CD8-positive, alpha-beta memory T cell (primary cell): Measurements from ENCODE around the gene TENM4. TPM values are rescaled to one million over a fixed set of nuclear protein-coding genes. Genes with fewer than 3 reads are reported as not detected.

ENCODE experiments used
- CTCF ChIA-PET: fragments of 350-600 bp; sonication (Branson Sonifier 250); formaldehyde crosslinking; loops from one replicate; lab custom pipeline; 2021; ENCODE audit warnings: antibody characterized with exemption; lab: Charles Lee
- POLR2A ChIA-PET: fragments of 350-600 bp; sonication (Branson Sonifier 250); formaldehyde crosslinking; loops from one replicate; lab custom pipeline; 2021; ENCODE audit warnings: antibody characterized with exemption; lab: Charles Lee
- DNase-seq, 5 donors: peaks; one replicate each; pipeline versions ENCODE4 v3.0.0 to v3.0.0-alpha.2; 2020 to 2022; ENCODE audit warnings: mixed read lengths in 1 of 5
- H3K27ac ChIP-seq: one replicate; pipeline ENCODE4 v1.7.0; 2013; ENCODE audit warnings: low read depth, mild to moderate bottlenecking, low read length, moderate library complexity
- H3K27me3 ChIP-seq: 2 replicates; pipeline ENCODE4 v1.7.0; 2013; ENCODE audit warnings: low read length, mild to moderate bottlenecking; ENCODE audit not compliant: insufficient read depth, poor library complexity, severe bottlenecking
- H3K36me3 ChIP-seq: 2 replicates; pipeline ENCODE4 v1.7.0; 2013; ENCODE audit warnings: mild to moderate bottlenecking, low read length, moderate library complexity; ENCODE audit not compliant: insufficient read depth
- H3K4me1 ChIP-seq: 2 replicates; pipeline ENCODE4 v1.7.0; 2013; ENCODE audit warnings: mild to moderate bottlenecking, low read length, moderate library complexity; ENCODE audit not compliant: insufficient read depth
- H3K4me3 ChIP-seq: 2 replicates; pipeline ENCODE4 v1.7.0; 2013; ENCODE audit warnings: mild to moderate bottlenecking, low read length
- H3K9me3 ChIP-seq: 2 replicates; pipeline ENCODE4 v1.7.0; 2013; ENCODE audit warnings: mild to moderate bottlenecking, low read length
- H3K27ac Mint-ChIP-seq, 8 donors: one replicate each; pipeline ENCODE4 v1.8.0; 2020 to 2021; ENCODE audit warnings: mixed read lengths in 8 of 8, mild to moderate bottlenecking in 6 of 8, inconsistent platforms in 3 of 8, moderate library complexity in 3 of 8
- H3K27me3 Mint-ChIP-seq, 2 donors: one replicate each; pipeline ENCODE4 v1.8.0; 2020 to 2021; ENCODE audit warnings: mixed read lengths in 2 of 2, mild to moderate bottlenecking in 1 of 2, moderate library complexity in 1 of 2
- H3K36me3 Mint-ChIP-seq, 3 donors: one replicate each; pipeline ENCODE4 v1.8.0; 2020 to 2021; ENCODE audit warnings: mixed read lengths in 3 of 3, inconsistent platforms in 1 of 3, mild to moderate bottlenecking in 1 of 3
- H3K4me1 Mint-ChIP-seq, 3 donors: one replicate each; pipeline ENCODE4 v1.8.0; 2020 to 2021; ENCODE audit warnings: mixed read lengths in 3 of 3, inconsistent platforms in 1 of 3, mild to moderate bottlenecking in 1 of 3
- H3K4me3 Mint-ChIP-seq, 7 donors: one replicate each; pipeline ENCODE4 v1.8.0; 2020 to 2021; ENCODE audit warnings: mixed read lengths in 7 of 7, mild to moderate bottlenecking in 6 of 7, moderate library complexity in 4 of 7, inconsistent platforms in 2 of 7
- H3K9me3 Mint-ChIP-seq, 5 donors: one replicate each; pipeline ENCODE4 v1.8.0; 2020 to 2022; ENCODE audit warnings: mixed read lengths in 5 of 5, mild to moderate bottlenecking in 3 of 5, moderate library complexity in 2 of 5, inconsistent platforms in 1 of 5
- polyA plus RNA-seq: library from polyadenylated mRNA; unstranded; fragments of 300-500 nt; fragmentation: Illumina TruSeq; gene quantifications from one replicate; pipeline ENCODE4 v1.2.3, GENCODE V29; 2021
- total RNA-seq, 2 experiments: library from RNA; stranded (reverse); gene quantifications; one replicate each; pipeline ENCODE4 v1.2.3, GENCODE V29; 2021

Gene TENM4
- total and polyA plus RNA-seq, 3 experiments from 2014 or later, result not detected

GRCh38 chr11:78946945-78947902 is 493.6 kb downstream of the TENM4 start:
- Histone ChIP-seq H3K9me3 (no peaks in the 10 kb centered on the region), H3K36me3 (no peaks in the 10 kb centered on the region), H3K4me1 (no peaks in the 10 kb centered on the region), H3K27me3 (no peaks in the 10 kb centered on the region), H3K4me3 (no peak overlapping the region), H3K27ac (no peak overlapping the region)
- no peaks in the 10 kb centered on the region for H3K36me3 Mint-ChIP-seq
- no peaks in the 10 kb centered on the region for H3K4me1 Mint-ChIP-seq
- no peak overlapping the region for H3K4me3 Mint-ChIP-seq
- DNase-seq, result no peak
- POLR2A ChIA-PET, result no interaction called here
- no peak overlapping the region for H3K27ac Mint-ChIP-seq
- H3K9me3 Mint-ChIP-seq, result no peaks in the 10 kb centered on the region
- peaks cover 6 to 7% of the 10 kb centered on the region in 2 donors for H3K27me3 Mint-ChIP-seq
- CTCF ChIA-PET, result no interaction called here

- Mint-ChIP-seq H3K4me3 (no peak overlapping the region), H3K27me3 (peaks cover 4 to 9% of the 10 kb centered on the region in 2 donors), H3K36me3 (no peaks in the 10 kb centered on the region), H3K4me1 (no peaks in the 10 kb centered on the region), H3K27ac (no peak overlapping the region), H3K9me3 (no peaks in the 10 kb centered on the region)
- Histone ChIP-seq H3K27ac (no peak overlapping the region), H3K27me3 (no peaks in the 10 kb centered on the region), H3K4me3 (no peak overlapping the region), H3K36me3 (no peaks in the 10 kb centered on the region), H3K4me1 (no peaks in the 10 kb centered on the region), H3K9me3 (no peaks in the 10 kb centered on the region)
- ChIA-PET POLR2A (no interaction called here), CTCF (no interaction called here)
- DNase-seq, result no peak
These were observed 497.0 kb downstream of the TENM4 start for GRCh38 chr11:78943841-78944240.

- Histone ChIP-seq H3K4me1 (no peaks in the 10 kb centered on the region), H3K4me3 (no peak overlapping the region), H3K27ac (no peak overlapping the region), H3K36me3 (no peaks in the 10 kb centered on the region), H3K27me3 (no peaks in the 10 kb centered on the region), H3K9me3 (no peaks in the 10 kb centered on the region)
- Mint-ChIP-seq H3K4me3 (no peak overlapping the region), H3K9me3 (no peaks in the 10 kb centered on the region), H3K27me3 (peaks cover 4 to 12% of the 10 kb centered on the region in 2 donors), H3K4me1 (no peaks in the 10 kb centered on the region), H3K36me3 (no peaks in the 10 kb centered on the region), H3K27ac (no peak overlapping the region)
- POLR2A ChIA-PET, result no interaction called here
- DNase-seq, result no peak
- CTCF ChIA-PET, result no interaction called here
These were observed 497.7 kb downstream of the TENM4 start for GRCh38 chr11:78943154-78943553.

- no peaks in the 10 kb centered on the region for H3K36me3 ChIP-seq
- H3K4me1 Mint-ChIP-seq, result no peaks in the 10 kb centered on the region
- no peak overlapping the region for H3K27ac ChIP-seq
- no peak overlapping the region for H3K4me3 ChIP-seq
- no peaks in the 10 kb centered on the region for H3K9me3 ChIP-seq
- H3K27me3 Mint-ChIP-seq, result peaks cover 4 to 12% of the 10 kb centered on the region in 2 donors
- H3K9me3 Mint-ChIP-seq, result no peaks in the 10 kb centered on the region
- no peak for DNase-seq
- H3K27me3 ChIP-seq, result no peaks in the 10 kb centered on the region
- ChIA-PET CTCF (no interaction called here), POLR2A (no interaction called here)
- no peak overlapping the region for H3K27ac Mint-ChIP-seq
- no peak overlapping the region for H3K4me3 Mint-ChIP-seq
- no peaks in the 10 kb centered on the region for H3K4me1 ChIP-seq
- H3K36me3 Mint-ChIP-seq, result no peaks in the 10 kb centered on the region
These were observed 499.5 kb downstream of the TENM4 start for GRCh38 chr11:78941226-78941851.

- no peaks in the 10 kb centered on the region for H3K9me3 Mint-ChIP-seq
- Histone ChIP-seq H3K27ac (no peak overlapping the region), H3K4me1 (no peaks in the 10 kb centered on the region), H3K36me3 (no peaks in the 10 kb centered on the region), H3K27me3 (no peaks in the 10 kb centered on the region), H3K9me3 (no peaks in the 10 kb centered on the region), H3K4me3 (no peak overlapping the region)
- ChIA-PET POLR2A (no interaction called here), CTCF (no interaction called here)
- no peak overlapping the region for H3K27ac Mint-ChIP-seq
- no peak for DNase-seq
- no peak overlapping the region for H3K4me3 Mint-ChIP-seq
- peaks cover 4 to 12% of the 10 kb centered on the region in 2 donors for H3K27me3 Mint-ChIP-seq
- H3K4me1 Mint-ChIP-seq, result no peaks in the 10 kb centered on the region
- no peaks in the 10 kb centered on the region for H3K36me3 Mint-ChIP-seq
These were observed 500.2 kb downstream of the TENM4 start for GRCh38 chr11:78940500-78941225.

GRCh38 chr11:78938971-78939370 is 501.9 kb downstream of the TENM4 start:
- no peak overlapping the region for H3K4me3 Mint-ChIP-seq
- peaks cover 4 to 14% of the 10 kb centered on the region in 2 donors for H3K27me3 Mint-ChIP-seq
- no peaks in the 10 kb centered on the region for H3K36me3 Mint-ChIP-seq
- POLR2A ChIA-PET, result no interaction called here
- no peak for DNase-seq
- H3K36me3 ChIP-seq, result no peaks in the 10 kb centered on the region
- H3K4me1 ChIP-seq, result no peaks in the 10 kb centered on the region
- H3K27ac ChIP-seq, result no peak overlapping the region
- H3K27me3 ChIP-seq, result no peaks in the 10 kb centered on the region
- H3K9me3 ChIP-seq, result no peaks in the 10 kb centered on the region
- no peak overlapping the region for H3K27ac Mint-ChIP-seq
- H3K9me3 Mint-ChIP-seq, result no peaks in the 10 kb centered on the region
- H3K4me3 ChIP-seq, result no peak overlapping the region
- CTCF ChIA-PET, result no interaction called here
- no peaks in the 10 kb centered on the region for H3K4me1 Mint-ChIP-seq

- no peak overlapping the region for H3K4me3 ChIP-seq
- H3K27me3 ChIP-seq, result no peaks in the 10 kb centered on the region
- Mint-ChIP-seq H3K4me1 (no peaks in the 10 kb centered on the region), H3K27ac (no peak overlapping the region), H3K27me3 (peaks cover 4 to 13% of the 10 kb centered on the region in 2 donors), H3K36me3 (no peaks in the 10 kb centered on the region), H3K9me3 (no peaks in the 10 kb centered on the region), H3K4me3 (no peak overlapping the region)
- ChIA-PET CTCF (no interaction called here), POLR2A (no interaction called here)
- H3K4me1 ChIP-seq, result no peaks in the 10 kb centered on the region
- H3K36me3 ChIP-seq, result no peaks in the 10 kb centered on the region
- H3K27ac ChIP-seq, result no peak overlapping the region
- no peak for DNase-seq
- H3K9me3 ChIP-seq, result no peaks in the 10 kb centered on the region
These were observed 502.8 kb downstream of the TENM4 start for GRCh38 chr11:78938036-78938435.
